ENCODE data around the gene ST6GALNAC6. TPM values are rescaled to one million over a fixed set of nuclear protein-coding genes. Genes with fewer than 3 reads are reported as not detected.

ST6GALNAC6 gene
- total RNA-seq, 1 donor from 2014 or later: 80.0 TPM

- TF ChIP-seq CTCF (IDR thresholded peaks at IDR 0.05; ENCODE audit: unreplicated experiment): no peak
- Mint-ChIP-seq H3K27me3 (ENCODE audit: unreplicated experiment) (peaks cover 14% of the 10 kb centered on the region), H3K4me1 (ENCODE audit: unreplicated experiment) (peaks cover 7% of the 10 kb centered on the region), H3K27ac (ENCODE audit: unreplicated experiment) (no peak overlapping the region), H3K4me3 (ENCODE audit: unreplicated experiment) (peak overlapping the region; percentile 26), H3K9me3 (ENCODE audit: unreplicated experiment) (no peaks in the 10 kb centered on the region), H3K36me3 (ENCODE audit: low read depth, unreplicated experiment) (peaks cover 3% of the 10 kb centered on the region)
- DNase-seq (ENCODE audit: low spot score): no peak
These were observed 26.8 kb upstream of the ST6GALNAC6 start for GRCh38 chr9:127925959-127926905.

GRCh38 chr9:127924736-127925444 lies 25.5 kb upstream of the ST6GALNAC6 start:
- peaks cover 14% of the 10 kb centered on the region for H3K27me3 Mint-ChIP-seq (ENCODE audit: unreplicated experiment)
- no peak overlapping the region for H3K4me3 Mint-ChIP-seq (ENCODE audit: unreplicated experiment)
- peaks cover 3% of the 10 kb centered on the region for H3K36me3 Mint-ChIP-seq (ENCODE audit: low read depth, unreplicated experiment)

GRCh38 chr9:127923771-127924170 lies 24.4 kb upstream of the ST6GALNAC6 start:
- peaks cover 14% of the 10 kb centered on the region for H3K27me3 Mint-ChIP-seq (ENCODE audit: unreplicated experiment)
- no peak overlapping the region for H3K27ac Mint-ChIP-seq (ENCODE audit: unreplicated experiment)

More at GRCh38 chr9:127924736-127925444, 25.5 kb upstream of the ST6GALNAC6 start:
- no peaks in the 10 kb centered on the region for H3K9me3 Mint-ChIP-seq (ENCODE audit: unreplicated experiment)
- no peak overlapping the region for H3K27ac Mint-ChIP-seq (ENCODE audit: unreplicated experiment)
- TF ChIP-seq CTCF (IDR thresholded peaks at IDR 0.05; ENCODE audit: unreplicated experiment): no peak
- H3K4me1 Mint-ChIP-seq (ENCODE audit: unreplicated experiment): peaks cover 7% of the 10 kb centered on the region
- no peak for DNase-seq (ENCODE audit: low spot score)

GRCh38 chr9:127923046-127923445 lies 23.6 kb upstream of the ST6GALNAC6 start:
- DNase-seq (ENCODE audit: low spot score): no peak
- Mint-ChIP-seq H3K9me3 (ENCODE audit: unreplicated experiment) (no peaks in the 10 kb centered on the region), H3K27me3 (ENCODE audit: unreplicated experiment) (peaks cover 14% of the 10 kb centered on the region), H3K27ac (ENCODE audit: unreplicated experiment) (no peak overlapping the region), H3K4me3 (ENCODE audit: unreplicated experiment) (no peak overlapping the region), H3K36me3 (ENCODE audit: low read depth, unreplicated experiment) (peaks cover 3% of the 10 kb centered on the region), H3K4me1 (ENCODE audit: unreplicated experiment) (peaks cover 22% of the 10 kb centered on the region)
- no peak for TF ChIP-seq CTCF (IDR thresholded peaks at IDR 0.05; ENCODE audit: unreplicated experiment)

More at GRCh38 chr9:127923771-127924170, 24.4 kb upstream of the ST6GALNAC6 start:
- H3K9me3 Mint-ChIP-seq (ENCODE audit: unreplicated experiment): no peaks in the 10 kb centered on the region
- H3K4me1 Mint-ChIP-seq (ENCODE audit: unreplicated experiment): peaks cover 16% of the 10 kb centered on the region
- no peak for DNase-seq (ENCODE audit: low spot score)
- no peak overlapping the region for H3K4me3 Mint-ChIP-seq (ENCODE audit: unreplicated experiment)
- peaks cover 3% of the 10 kb centered on the region for H3K36me3 Mint-ChIP-seq (ENCODE audit: low read depth, unreplicated experiment)
- no peak for TF ChIP-seq CTCF (IDR thresholded peaks at IDR 0.05; ENCODE audit: unreplicated experiment)
